Measurements from ENCODE around the gene TM7SF2.
"Not testable (repeated sequence)": the region's sequence is repeated elsewhere in the genome, so short reads cannot be mapped to it uniquely, and the experiment has no call there.

Gene TM7SF2

DNA sequence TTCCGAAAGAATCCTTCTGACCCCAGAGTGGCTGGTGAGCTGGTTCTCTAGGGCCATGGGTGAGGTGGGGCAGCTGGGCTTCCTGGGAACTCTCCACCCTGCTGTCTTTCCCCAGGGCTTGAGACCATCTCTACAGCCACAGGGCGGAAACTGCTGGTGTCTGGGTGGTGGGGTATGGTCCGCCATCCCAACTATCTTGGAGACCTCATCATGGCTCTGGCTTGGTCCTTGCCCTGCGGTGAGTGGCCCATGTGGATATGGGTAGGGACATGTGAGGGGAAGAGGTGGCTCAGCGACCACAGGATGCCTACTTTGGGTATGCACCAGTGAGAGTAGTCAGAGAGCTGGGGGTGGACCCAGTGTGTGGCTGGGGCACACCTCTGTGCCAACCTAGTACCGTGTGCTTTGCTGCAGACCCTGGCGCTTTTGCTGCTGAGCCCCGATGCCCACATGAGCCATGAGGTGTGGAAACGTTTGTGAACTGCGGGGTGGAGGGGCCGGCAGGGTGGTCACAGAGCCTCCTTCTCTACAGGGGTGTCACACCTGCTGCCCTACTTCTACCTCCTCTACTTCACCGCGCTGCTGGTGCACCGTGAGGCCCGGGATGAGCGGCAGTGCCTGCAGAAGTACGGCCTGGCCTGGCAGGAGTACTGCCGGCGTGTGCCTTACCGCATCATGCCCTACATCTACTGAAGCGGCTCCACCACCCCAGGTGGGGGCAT, 3.9 kb downstream of the TM7SF2 start:
- DNase-seq (ENCODE audit: low read depth): no peak

DNA sequence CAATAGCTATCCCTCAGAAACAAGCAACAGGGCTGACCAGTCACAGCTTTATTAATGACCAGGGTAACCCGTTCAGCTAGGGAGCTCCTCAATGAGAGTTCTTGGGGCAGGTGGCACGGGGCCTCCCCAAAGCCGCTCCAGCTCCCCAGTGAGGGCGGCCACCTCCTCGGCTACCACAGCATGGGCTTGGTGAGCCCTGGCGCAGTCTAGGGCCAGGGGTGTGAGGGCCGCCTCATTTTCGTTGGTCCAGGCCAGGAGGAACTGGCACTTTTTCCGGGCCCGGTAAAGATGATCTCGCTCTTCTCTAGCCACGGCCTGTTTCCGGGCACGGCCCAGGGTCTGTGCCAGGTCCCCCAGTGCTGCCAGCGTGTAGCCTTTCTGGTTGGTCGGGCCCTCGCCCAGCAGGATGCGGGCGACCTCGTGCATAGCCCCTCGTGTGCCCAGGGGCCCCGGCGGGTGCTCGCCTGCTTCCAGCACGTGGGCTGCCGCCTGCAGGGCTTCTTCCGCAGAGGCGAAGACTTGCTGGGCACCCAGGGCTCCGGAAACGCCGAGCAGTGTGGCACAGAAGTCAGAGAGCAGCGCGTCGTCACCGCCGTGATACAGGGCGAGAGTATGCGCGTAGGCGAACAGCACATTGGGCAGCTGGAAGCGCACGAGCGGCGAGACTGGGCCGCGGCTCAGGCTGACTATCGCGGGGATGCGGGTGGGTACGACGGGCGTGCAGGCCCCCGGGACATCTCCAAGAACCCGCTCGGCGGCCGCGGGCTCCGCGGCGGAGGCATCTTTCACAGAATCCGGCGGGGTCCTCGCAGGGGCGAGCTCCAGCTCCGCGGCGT, 4.9 kb downstream of the TM7SF2 start:
- DNase-seq (ENCODE audit: low read depth): peak; percentile 58

DNA sequence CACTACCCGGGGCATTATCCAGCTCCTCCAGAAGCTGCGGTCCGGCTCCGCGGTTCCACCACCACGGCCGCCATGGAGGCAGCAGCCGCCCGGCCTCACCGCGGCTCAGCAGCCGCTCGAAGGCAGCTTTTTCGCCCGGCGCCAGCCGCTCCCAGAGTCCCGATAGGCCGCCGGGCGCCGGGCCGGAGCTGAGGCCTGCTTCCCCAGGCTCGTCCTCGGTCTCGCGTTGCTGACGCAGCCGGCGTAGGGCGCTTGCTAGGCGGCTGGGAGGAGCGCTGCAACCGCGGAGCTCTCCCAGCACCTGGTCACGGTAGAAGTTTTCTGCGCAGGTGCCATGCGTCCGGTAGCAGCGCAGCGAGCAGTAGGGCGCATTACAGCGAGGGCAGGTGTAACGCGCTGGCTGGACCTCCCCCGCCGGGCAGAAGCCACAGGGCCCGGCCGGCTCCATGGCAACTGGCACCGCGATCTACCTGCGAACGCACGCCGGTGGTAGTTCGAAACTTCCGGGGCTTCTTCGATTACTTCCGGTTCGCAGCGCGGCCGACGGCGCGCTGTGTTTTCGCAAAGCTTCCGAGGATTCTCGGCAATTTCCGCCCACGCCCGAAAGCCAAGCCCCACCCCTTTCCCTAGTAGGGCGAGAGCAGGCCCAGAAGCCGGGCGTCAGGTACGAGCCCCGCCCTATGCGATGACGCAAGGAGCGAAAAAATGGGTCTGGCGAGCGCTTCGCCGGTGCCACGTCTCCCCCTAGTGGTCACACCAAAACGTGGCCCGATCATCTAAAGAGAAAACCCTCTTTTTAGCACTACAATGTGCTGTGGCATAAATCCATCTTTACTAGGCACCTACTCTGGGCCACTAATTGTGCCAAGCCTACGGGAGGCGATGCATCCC, 5.8 kb downstream of the TM7SF2 start, which contains the start of gene ZNHIT2:
Gene ZNHIT2 (minus strand): TSS at position 496 of the 891 bp plus-strand sequence. CDS start 48 bp downstream, at position 448.
- peak; percentile 100 for DNase-seq (ENCODE audit: low read depth)

DNA sequence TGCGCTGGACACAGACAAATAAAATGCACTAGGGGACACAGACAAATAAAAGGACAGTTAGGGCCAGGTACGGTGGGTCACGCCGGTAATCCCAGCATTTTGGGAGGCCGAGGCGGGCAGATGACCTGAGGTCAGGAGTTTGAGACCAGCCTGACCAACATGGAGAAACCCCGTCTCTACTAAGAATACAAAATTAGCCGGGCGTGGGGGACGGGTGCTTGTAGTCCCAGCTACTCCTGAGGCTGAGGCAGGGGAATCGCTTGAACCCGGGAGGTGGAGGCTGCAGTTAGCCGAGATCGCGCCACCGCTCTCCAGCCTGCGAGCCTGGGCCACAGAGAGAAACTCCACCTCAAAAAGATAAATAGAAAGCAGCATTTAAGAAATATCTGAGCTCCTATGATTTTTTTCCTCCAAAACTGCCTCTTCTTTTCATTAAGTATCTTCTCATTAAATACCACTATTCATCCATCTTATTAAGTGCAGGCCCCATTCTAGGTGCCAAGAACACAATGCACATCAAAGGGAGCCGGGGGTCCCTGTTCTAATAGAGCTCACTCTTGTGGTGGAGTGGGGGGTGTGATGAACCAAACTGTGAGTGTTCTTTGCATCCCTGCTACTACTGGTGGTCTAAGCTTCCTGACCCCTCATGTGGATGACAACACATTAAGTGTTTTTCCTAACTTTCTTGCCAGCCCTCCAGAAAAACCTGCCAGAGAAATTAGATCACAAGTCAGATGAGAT, 6.6 kb downstream of the TM7SF2 start:
- DNase-seq (ENCODE audit: low read depth): no peak

DNA sequence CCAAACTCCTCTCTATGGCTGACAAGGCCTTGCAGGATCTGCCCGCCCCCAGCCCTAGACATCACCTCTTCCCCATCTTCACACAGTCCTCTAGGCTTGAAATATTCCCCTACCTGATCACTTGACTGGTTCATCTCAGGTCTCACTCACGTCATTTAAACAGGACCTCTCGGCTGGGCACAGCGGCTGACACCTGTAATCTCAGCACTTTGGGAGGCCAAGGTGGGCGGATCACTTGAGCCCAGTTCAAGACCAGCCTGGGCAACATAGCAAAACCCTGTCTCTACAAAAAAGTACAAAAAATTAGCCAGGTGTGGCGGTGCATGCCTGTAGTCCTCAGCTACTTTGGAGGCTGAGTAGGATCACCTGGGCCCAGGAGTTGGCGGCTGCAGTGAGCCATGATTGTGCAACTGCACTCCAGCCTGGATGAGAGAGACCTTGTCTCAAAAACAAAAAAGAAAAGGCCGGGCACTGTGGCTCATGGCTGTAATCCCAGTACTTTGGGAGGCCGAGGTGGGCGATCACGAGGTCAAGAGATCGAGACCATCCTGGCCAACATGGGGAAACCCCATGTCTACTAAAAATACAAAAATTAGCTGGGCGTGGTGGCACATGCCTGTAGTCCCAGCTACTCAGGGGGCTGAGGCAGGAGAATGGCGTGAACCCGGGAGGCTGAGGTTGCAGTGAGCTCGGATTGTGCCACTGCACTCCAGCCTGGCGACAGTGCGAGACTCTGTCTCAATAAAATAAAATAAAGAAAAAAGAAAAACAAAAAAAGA, 7.4 kb downstream of the TM7SF2 start:
- not testable (repeated sequence) for DNase-seq (ENCODE audit: low read depth)

DNA sequence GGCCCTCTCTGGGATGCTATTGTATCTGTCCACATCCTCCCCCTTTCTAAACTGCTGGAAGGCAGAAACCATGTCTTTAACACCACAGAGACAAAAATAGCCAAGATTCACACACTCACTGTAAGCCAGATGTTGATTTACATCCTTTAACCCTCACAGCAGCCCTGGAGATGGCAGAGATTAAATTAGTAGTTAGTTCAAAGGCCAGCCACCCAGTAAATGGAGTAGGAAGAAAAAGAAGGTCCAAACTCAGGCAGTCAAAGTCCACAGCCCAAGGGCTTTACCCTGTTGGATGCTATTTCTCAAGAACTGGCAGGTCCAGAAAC, 8.0 kb downstream of the TM7SF2 start:
- no peak for DNase-seq (ENCODE audit: low read depth)

DNA sequence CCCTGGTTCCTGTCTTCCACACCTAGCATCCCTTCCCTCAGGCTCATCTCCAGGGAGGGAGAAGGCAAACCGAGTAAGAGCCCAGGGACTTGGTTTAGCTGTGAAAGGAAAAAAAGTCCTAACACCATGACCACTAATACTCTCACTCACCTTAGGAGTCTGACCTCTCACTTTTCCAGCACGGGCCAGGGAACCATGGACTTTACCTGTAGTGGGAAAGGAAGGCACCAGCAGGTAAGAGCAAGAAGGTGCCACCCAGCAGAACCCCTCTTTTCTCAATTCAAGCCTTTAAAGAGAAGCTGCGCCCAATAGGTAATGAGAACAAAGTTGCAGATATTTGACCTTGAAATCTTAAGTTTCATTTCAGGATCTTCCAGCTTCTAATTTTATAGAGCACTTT, 9.2 kb downstream of the TM7SF2 start:
- DNase-seq (ENCODE audit: low read depth): no peak

DNA sequence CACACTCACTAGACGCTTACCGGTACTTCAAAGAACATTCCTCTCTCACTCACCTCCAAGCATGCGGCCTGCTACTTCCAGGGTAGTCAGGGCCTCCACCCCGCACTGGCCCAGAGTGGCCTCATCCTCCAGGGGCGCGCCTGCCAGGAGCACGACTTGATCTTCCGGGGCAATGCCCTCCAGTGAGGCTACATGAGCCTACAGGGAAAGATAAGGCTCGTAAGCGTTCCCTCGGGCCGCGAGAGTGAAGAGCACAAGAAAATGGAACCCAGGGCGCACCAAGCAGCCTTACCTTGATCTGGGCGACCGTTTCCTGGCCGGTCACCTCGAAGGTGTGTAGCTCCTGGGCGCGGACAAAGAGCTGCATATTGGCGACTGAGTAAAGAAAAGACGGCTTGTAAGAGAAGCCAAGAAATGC, 9.8 kb downstream of the TM7SF2 start:
- DNase-seq (ENCODE audit: low read depth): no peak

DNA sequence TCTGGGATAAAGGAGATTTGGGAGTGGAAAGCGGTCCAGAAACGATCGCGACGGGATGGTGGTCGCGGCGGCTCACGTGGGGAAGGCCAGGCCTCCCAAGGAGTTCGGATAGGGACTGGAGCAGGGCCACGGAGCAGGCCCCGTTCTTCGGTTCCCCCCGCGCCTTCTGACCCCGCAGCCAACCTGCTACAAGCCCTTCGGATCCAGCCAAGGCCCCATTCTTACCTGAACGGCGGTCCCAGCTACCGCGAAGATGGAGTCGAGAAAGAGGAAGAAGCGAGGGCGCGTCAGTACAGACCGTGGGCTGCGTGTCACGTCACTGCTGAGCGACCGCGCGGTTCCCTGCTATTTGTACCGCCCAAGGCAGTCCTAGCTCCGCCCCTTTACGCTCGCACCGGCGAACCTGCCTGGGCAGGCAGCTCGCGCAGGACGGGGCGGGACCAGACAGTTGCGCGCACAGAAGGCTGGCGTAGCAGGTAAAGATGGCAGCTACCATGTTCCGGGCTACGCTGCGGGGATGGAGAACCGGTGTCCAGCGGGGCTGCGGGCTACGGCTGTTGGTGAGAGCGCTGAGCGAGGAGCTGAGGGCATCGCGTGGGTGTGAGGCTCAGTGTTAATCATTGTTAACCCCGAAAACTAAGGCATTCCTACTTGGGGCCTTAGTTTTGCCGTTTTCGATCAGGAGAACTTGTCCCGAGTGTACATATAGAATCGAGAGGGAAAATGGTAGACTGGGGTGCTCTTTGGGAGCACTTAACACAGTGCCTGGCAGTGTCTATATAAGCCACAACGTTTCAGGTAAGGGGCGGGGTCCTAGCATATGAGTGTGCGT, 10.4 kb downstream of the TM7SF2 start, which contains the start of the genes FAU and MRPL49:
Gene FAU (minus strand): TSS at position 270 of the 832 bp plus-strand sequence. CDS start 321 bp downstream, outside the sequence.
Gene MRPL49 (plus strand): TSS at position 457 of the 832 bp plus-strand sequence. CDS start 26 bp downstream, at position 483.
- DNase-seq (ENCODE audit: low read depth): peak; percentile 99

DNA sequence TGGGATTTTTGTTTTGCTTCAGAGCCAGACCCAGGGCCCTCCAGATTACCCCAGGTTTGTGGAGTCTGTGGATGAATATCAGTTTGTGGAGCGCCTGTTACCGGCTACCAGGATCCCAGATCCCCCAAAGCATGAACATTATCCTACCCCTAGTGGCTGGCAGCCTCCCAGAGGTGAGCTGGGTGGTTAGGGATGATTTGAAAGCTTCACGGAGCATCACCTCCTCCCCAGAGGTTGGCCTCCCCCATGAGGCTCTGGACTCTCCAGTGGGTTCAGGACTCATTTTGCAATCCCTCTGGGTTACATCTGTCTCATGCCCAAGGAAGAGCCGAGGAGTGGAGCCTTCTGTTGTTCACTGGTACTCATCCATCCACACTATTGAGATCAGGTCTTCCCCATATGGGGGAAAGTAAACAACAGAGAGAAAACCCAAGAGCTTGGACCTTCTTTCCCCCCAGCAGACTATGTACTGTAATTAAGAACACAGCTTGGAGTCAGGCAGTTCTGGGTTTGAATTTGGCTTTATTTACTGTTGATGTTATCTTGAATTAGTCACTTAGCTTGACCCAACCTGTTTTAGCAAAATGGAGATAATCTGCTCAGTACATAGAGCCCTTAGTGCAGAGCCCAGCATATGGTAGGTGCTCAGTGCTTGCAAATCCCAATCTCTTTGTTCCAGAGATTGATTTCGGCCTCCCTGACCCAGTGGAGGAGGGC, 13.0 kb downstream of the TM7SF2 start:
- no peak for DNase-seq (ENCODE audit: low read depth)

DNA sequence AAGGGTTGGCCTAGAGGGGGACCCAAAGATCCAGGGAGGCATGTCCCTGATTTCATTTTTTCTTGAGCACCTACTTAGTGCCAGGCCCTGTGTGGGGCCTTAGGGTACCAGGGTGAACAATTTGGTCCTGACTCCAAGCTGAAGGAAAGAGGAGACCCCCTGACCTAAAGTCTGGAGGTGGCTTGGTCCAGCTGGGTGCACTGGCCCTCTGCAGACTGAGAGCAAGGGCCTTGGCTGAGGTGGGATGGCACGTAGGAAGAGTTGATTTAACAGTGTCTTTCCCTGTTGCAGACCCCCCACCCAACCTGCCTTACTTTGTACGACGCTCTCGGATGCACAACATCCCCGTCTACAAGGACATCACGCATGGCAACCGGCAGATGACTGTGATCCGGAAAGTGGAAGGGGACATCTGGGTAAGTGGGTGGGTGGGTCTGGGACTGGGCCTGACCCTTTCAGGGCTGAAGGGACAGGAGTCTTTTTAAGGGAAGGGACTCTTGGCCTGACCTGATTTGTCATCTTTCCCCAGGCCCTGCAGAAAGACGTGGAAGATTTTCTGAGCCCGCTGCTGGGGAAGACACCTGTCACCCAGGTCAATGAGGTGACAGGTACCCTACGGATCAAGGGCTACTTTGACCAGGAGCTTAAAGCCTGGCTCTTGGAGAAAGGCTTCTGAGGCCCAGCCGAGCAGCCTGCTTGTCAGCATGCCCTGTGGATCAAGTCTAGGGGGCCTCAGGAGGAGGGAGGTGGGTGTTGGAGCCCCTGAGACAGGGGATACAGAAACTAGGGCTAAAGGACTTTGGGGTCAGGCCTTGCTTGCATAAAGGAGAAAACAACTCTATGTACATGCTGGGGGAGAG, 13.8 kb downstream of the TM7SF2 start:
- no peak for DNase-seq (ENCODE audit: low read depth)

DNA sequence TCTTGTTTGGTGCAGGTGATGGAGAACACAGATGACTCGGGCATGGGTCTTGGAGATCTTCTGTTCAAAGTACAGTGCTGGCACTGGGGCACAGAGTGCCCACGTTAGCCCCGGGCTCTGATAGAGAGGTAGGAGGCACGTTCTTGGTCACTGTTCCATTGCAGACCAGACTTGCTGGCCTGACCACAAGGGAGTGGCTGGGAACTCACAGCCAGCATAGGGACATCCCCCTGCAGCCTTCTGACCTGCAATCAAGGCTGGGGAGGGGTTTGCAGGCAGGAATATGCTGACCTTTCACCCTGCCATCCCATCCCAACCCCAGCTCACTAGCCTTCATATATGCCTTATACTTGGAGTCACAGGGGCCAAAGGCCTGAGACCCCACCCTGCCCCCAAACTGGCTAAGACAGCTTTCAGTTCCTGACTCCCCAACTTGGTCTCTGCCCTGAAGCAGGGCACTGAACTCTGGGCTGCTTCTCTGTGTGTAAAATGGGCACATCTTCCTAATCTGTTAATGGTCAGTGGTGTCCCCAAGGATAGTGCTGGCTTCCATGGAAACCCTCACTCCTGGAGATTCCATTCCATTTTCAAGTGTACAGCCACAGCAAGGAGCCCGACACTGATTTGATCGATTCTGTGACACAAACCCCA, 15.1 kb downstream of the TM7SF2 start:
- no peak for DNase-seq (ENCODE audit: low read depth)

DNA sequence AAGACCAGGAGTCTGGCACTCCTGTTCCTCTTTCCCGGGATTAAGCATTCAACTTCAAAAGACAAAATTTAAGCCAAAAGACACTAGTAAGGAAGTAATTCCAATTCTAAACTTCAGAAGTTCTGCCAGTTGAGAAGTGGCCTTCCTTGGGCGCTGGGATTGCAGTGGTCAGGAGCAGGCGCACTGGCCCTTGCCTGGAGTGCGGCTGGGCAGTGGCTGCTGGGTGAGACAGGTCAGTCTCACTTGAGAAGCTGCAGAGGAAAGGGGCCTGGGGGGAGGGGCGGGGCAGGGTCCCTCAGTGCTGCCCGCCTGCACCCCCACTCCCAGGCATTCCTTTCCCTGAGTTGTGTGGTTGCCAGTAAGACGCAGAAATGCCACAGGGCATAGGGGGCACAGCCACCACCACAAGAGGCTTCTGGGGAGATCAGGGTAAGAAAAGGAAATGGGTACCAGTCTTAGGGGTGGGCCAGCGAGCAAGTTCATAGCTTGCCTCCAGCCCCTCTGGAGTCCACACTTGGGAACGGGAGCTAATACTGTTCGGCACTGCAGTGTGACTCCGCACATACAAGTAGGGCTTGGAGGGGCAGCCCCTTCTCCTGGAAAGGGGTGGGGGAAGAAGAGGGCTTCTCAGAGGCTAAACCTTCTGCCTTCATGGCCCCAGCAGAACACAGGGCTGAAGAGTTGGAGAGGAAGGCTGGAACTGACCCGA, 16.0 kb downstream of the TM7SF2 start:
- DNase-seq (ENCODE audit: low read depth): no peak

DNA sequence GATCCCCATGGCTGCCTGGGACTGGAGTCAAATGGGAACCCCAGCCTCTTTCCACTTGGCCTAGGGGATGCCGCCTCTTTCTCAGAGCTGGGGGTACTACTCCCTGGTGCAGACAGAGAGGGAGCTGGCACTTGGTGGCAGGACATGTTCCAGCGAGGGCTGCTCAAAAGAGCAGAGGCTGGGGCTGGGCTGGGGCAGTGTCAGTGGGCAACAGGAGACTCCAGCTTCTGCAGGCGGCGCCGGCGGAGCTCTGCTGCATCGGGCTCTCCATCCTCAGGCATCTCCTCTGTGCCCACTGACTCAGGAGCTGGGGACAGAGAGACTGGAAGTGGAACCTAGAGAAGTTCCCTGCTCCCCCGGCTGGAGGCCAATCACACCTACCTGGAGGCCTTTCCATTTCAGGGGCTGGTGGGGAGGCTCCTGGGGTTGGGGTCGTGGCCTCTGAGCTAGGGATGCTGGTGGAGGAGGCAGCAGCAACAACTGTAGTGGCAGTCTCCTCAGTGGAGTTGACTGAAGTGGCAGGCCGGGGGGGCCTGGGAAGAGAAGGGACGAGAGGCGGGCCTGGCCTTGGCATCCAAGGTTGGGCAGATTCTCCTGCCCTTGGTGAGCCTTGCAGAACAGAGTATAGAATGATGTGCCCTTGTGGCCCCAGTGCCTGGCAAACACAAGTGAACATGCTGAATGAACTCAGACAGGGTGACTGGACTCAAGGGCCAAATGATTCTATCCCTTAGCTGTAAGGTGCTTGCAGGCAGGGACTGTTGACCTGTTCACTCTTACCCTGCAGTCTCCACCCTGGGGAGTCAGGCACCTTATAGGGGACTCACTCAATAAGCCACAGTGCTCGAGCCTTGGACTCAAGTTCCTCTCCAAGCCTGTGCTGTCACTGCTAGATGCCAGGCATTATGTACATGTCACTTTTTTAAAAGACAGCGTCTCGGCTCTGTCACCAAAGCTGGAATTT, 16.8 kb downstream of the TM7SF2 start:
- DNase-seq (ENCODE audit: low read depth): no peak

DNA sequence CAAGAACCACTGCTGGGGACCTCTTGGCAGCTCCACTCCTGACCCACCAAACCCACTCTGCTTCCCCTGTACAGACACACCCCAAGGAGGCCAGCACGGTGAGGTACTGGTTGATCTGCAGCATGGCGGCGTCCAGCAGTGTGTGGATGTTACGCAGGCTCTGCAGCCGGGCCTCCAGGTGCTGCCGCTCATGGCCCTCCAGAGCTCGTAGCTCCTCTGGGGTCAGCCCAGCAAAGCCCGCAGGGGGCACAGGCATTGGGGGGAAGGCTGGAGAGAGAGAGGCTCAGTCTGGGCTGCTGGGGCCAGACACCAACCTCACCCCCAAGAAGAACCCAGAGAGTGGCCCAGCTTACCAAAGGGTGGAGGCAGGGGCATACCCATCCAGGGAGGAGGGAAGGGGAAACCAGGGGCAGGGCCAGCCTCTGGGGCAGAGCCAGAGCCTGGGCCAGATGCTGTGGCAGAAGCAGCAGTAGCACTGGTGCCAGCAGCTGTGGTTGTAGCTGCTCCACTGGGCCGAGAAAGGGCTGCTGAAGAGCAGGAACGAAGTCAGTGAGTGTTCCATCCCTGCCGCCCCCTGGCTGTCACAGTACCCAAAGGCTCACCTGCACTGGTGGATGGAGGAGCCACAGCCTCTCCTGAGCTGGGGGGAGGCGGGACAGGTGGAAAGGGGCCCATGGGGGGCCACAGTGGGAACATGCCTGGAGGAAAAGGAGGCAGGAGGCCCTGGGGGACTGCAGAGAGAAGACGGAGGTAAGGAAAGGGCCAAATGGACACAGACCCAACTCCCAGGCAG, 18.2 kb downstream of the TM7SF2 start:
- DNase-seq (ENCODE audit: low read depth): no peak

Data from stimulated activated CD4-positive, alpha-beta T cell treated with anti-CD3 and anti-CD28 coated beads, Interleukin-2, amount 100 ng/mL, for 4 hours (primary cell).